Hepatocyte (in vitro differentiated cells): ENCODE data around the gene NINJ2.

Experiments used
- CTCF ChIP-seq: fragments of 200-600 bp; sonication (generic); IDR thresholded peaks from 2 replicates; pipeline ENCODE4 v1.5.1; 2016; ENCODE audit warnings: antibody characterized with exemption, mild to moderate bottlenecking; ENCODE audit not compliant: poor library complexity
- EZH2phosphoT487 ChIP-seq: fragments of 200-600 bp; sonication (generic); IDR thresholded peaks from one replicate; pipeline ENCODE4 v1.6.1; 2018; ENCODE audit warnings: antibody characterized with exemption, mild to moderate bottlenecking, low read depth, moderate library complexity; ENCODE audit not compliant: unreplicated experiment, severe bottlenecking

GRCh38 chr12:570435-570920 is 92.8 kb downstream of the NINJ2 start:
- TF ChIP-seq CTCF (no peak), EZH2phosphoT487 (no peak)
